WTC11 (cell line): ENCODE results near the gene LRSAM1. TPM values are rescaled to one million over a fixed set of nuclear protein-coding genes. Genes with fewer than 3 reads are reported as not detected.

Source experiments
- ATAC-seq: fragments of 200-7000 bp; cut with Tn5 transposase; 2 replicates; pipeline ENCODE4 v1.10.0; 2021; ENCODE audit warnings: mild to moderate bottlenecking, moderate library complexity
- CTCF ChIA-PET: fragments of 300-600 bp; sonication (Branson Sonifier 250); formaldehyde crosslinking; loops from one replicate; lab custom pipeline; 2021; ENCODE audit warnings: antibody characterized with exemption; lab: Charles Lee
- POLR2A ChIA-PET: fragments of 350-600 bp; sonication (Branson Sonifier 250); formaldehyde crosslinking; loops from one replicate; lab custom pipeline; 2021; ENCODE audit warnings: antibody characterized with exemption; lab: Charles Lee
- DNase-seq: peaks from one replicate; pipeline ENCODE4 v3.0.0; 2021; ENCODE audit warnings: low spot score
- H3K27ac Mint-ChIP-seq: 2 replicates; pipeline ENCODE4 v1.8.0; 2021; ENCODE audit warnings: mixed read lengths
- H3K27me3 Mint-ChIP-seq: 2 replicates; pipeline ENCODE4 v1.8.0; 2021; ENCODE audit warnings: low read depth, mild to moderate bottlenecking, moderate library complexity, mixed read lengths
- H3K36me3 Mint-ChIP-seq: 2 replicates; pipeline ENCODE4 v1.8.0; 2021; ENCODE audit warnings: mixed read lengths
- H3K4me1 Mint-ChIP-seq: 2 replicates; pipeline ENCODE4 v1.8.0; 2022; ENCODE audit warnings: mixed read lengths
- H3K4me3 Mint-ChIP-seq: 2 replicates; pipeline ENCODE4 v1.8.0; 2021; ENCODE audit warnings: mild to moderate bottlenecking, moderate library complexity, mixed read lengths
- H3K9me3 Mint-ChIP-seq: 2 replicates; pipeline ENCODE4 v1.8.0; 2021; ENCODE audit warnings: mixed read lengths
- ATF3 ChIP-seq: sonication (generic); formaldehyde crosslinking; conservative IDR thresholded peaks from 2 replicates; pipeline ENCODE4 v1.8.1; 2022; ENCODE audit warnings: mild to moderate bottlenecking, missing genetic modification reagents
- CBFB ChIP-seq: sonication (generic); formaldehyde crosslinking; IDR thresholded peaks from 2 replicates; pipeline ENCODE4 v1.8.1; 2022; ENCODE audit warnings: mild to moderate bottlenecking, low read depth, missing genetic modification reagents
- CDX4 ChIP-seq: fragments of 250-450 bp; sonication (Bioruptor Pico); IDR thresholded peaks from 2 replicates; pipeline ENCODE4 v1.9.0; 2021; ENCODE audit warnings: moderate library complexity, mild to moderate bottlenecking, inconsistent platforms, borderline replicate concordance
- CREB1 ChIP-seq: sonication (generic); formaldehyde crosslinking; IDR thresholded peaks from 2 replicates; pipeline ENCODE4 v1.8.0; 2023; ENCODE audit warnings: mild to moderate bottlenecking, missing genetic modification reagents
- CTCF ChIP-seq: fragments of 200-600 bp; IDR thresholded peaks from 2 replicates; pipeline ENCODE4 v1.8.0; 2022; ENCODE audit warnings: antibody characterized with exemption
- E2F1 ChIP-seq: sonication (generic); formaldehyde crosslinking; IDR thresholded peaks from 2 replicates; pipeline ENCODE4 v1.8.0; 2022; ENCODE audit warnings: mild to moderate bottlenecking, missing genetic modification reagents
- FOXP4 ChIP-seq: sonication (generic); formaldehyde crosslinking; IDR thresholded peaks from 2 replicates; pipeline ENCODE4 v1.8.0; 2022; ENCODE audit warnings: mild to moderate bottlenecking, missing genetic modification reagents
- GABPB1 ChIP-seq: sonication (generic); formaldehyde crosslinking; IDR thresholded peaks from 2 replicates; pipeline ENCODE4 v1.8.1; 2023; ENCODE audit warnings: mild to moderate bottlenecking, missing genetic modification reagents
- HMGXB4 ChIP-seq: sonication (generic); formaldehyde crosslinking; IDR thresholded peaks from 2 replicates; pipeline ENCODE4 v1.8.1; 2023; ENCODE audit warnings: mild to moderate bottlenecking, moderate library complexity, missing genetic modification reagents
- IRF1 ChIP-seq: sonication (generic); formaldehyde crosslinking; IDR thresholded peaks from 2 replicates; pipeline ENCODE4 v1.8.0; 2023; ENCODE audit warnings: missing genetic modification reagents
- NFE2L1 ChIP-seq: sonication (generic); formaldehyde crosslinking; IDR thresholded peaks from 2 replicates; pipeline ENCODE4 v1.8.1; 2023; ENCODE audit warnings: missing genetic modification reagents
- NFYB ChIP-seq: sonication (generic); formaldehyde crosslinking; conservative IDR thresholded peaks from 2 replicates; pipeline ENCODE4 v1.8.0; 2022; ENCODE audit warnings: low read depth, missing genetic modification reagents
- NR2C2 ChIP-seq: sonication (generic); formaldehyde crosslinking; IDR thresholded peaks from 2 replicates; pipeline ENCODE4 v1.8.0; 2022; ENCODE audit warnings: mild to moderate bottlenecking, missing genetic modification reagents
- SP1 ChIP-seq: sonication (generic); formaldehyde crosslinking; conservative IDR thresholded peaks from 2 replicates; pipeline ENCODE4 v1.8.1; 2022; ENCODE audit warnings: missing genetic modification reagents
- TCF7 ChIP-seq: sonication (generic); formaldehyde crosslinking; IDR thresholded peaks from 2 replicates; pipeline ENCODE4 v1.8.0; 2022; ENCODE audit warnings: mild to moderate bottlenecking, low read depth, missing genetic modification reagents, moderate library complexity
- USF1 ChIP-seq: sonication (generic); formaldehyde crosslinking; IDR thresholded peaks from 2 replicates; pipeline ENCODE4 v1.8.0; 2022; ENCODE audit warnings: mild to moderate bottlenecking, missing genetic modification reagents
- ZNF317 ChIP-seq: sonication (generic); formaldehyde crosslinking; IDR thresholded peaks from 2 replicates; pipeline ENCODE4 v1.8.1; 2023; ENCODE audit warnings: low read depth, mild to moderate bottlenecking, moderate library complexity, missing genetic modification reagents, borderline replicate concordance
- ZNF396 ChIP-seq: fragments of 250-450 bp; sonication (Bioruptor Pico); IDR thresholded peaks from 2 replicates; pipeline ENCODE4 v1.8.0; 2021; ENCODE audit warnings: mild to moderate bottlenecking, moderate library complexity, borderline replicate concordance
- ZNF416 ChIP-seq: fragments of 250-450 bp; sonication (Bioruptor Pico); IDR thresholded peaks from 2 replicates; pipeline ENCODE4 v1.9.0; 2021; ENCODE audit warnings: mild to moderate bottlenecking, inconsistent platforms
- ZNF423 ChIP-seq: fragments of 250-450 bp; sonication (Bioruptor Pico); IDR thresholded peaks from 2 replicates; pipeline ENCODE4 v2.1.2; 2022; ENCODE audit warnings: mild to moderate bottlenecking, moderate library complexity
- ZNF671 ChIP-seq: fragments of 250-450 bp; sonication (Bioruptor Pico); IDR thresholded peaks from 2 replicates; pipeline ENCODE4 v1.8.0; 2021; ENCODE audit warnings: mild to moderate bottlenecking
- total RNA-seq: library from RNA; stranded (reverse); gene quantifications from 3 replicates; pipeline ENCODE4 v1.2.3, GENCODE V29; 2021

Gene LRSAM1
- total RNA-seq, 1 experiment from 2014 or later, result 32.4 TPM

GRCh38 chr9:127506117-127506813, 55.0 kb downstream of the LRSAM1 start (continued):
- TF ChIP-seq NFYB (CRISPR knock-in tag) (no peak), ZNF416 (CRISPR knock-in tag) (no peak), CREB1 (CRISPR knock-in tag) (no peak), GABPB1 (CRISPR knock-in tag) (no peak), SP1 (no peak), CBFB (CRISPR knock-in tag) (no peak), CDX4 (CRISPR knock-in tag) (no peak), CTCF (no peak), ZNF317 (no peak), NR2C2 (CRISPR knock-in tag) (no peak), E2F1 (no peak)
- TF ChIP-seq, all 79 proteins: peak for 0

GRCh38 chr9:127506814-127507750, 55.8 kb downstream of the LRSAM1 start:
- no peaks in the 10 kb centered on the region for H3K27me3 Mint-ChIP-seq
- DNase-seq (no peak), ATAC-seq (no peak)
- H3K36me3 Mint-ChIP-seq, result peaks cover 4% of the 10 kb centered on the region; the same call in 1 of the 2 replicates
- H3K9me3 Mint-ChIP-seq, result no peaks in the 10 kb centered on the region
- peaks cover 7% of the 10 kb centered on the region for H3K4me1 Mint-ChIP-seq
- H3K27ac Mint-ChIP-seq, result no peak overlapping the region
- H3K4me3 Mint-ChIP-seq, result no peak overlapping the region
- no peak for TF ChIP-seq ZNF423
- CTCF ChIA-PET, result interaction anchor here (0.9 to 3.9 kb wide), 13 partner anchors 14 to 240 kb away, joined by 3 to 44 read pairs (median 5); partner anchors contain the start of gene TOR2A
- POLR2A ChIA-PET, result no interaction called here

GRCh38 chr9:127507751-127508648, 56.7 kb downstream of the LRSAM1 start:
- Mint-ChIP-seq H3K9me3 (no peaks in the 10 kb centered on the region), H3K4me1 (peaks cover 10% of the 10 kb centered on the region), H3K27ac (no peak overlapping the region), H3K36me3 (peaks cover 4% of the 10 kb centered on the region; the same call in 1 of the 2 replicates), H3K4me3 (no peak overlapping the region), H3K27me3 (no peaks in the 10 kb centered on the region)
- ChIA-PET CTCF (interaction anchor here (0.9 to 1.8 kb wide), 9 partner anchors 13 to 239 kb away, joined by 3 to 6 read pairs (median 4); partner anchors contain the start of gene TOR2A), POLR2A (no interaction called here)
- ATAC-seq, result no peak
- no peak for DNase-seq
- TF ChIP-seq ATF3 (CRISPR knock-in tag), result no peak
- TF ChIP-seq TCF7 (CRISPR knock-in tag), result no peak
- TF ChIP-seq FOXP4 (CRISPR knock-in tag), result no peak
- TF ChIP-seq IRF1, result no peak
- TF ChIP-seq ZNF671 (CRISPR knock-in tag), result no peak
- TF ChIP-seq NFE2L1 (CRISPR knock-in tag), result no peak
- TF ChIP-seq ZNF396, result no peak
- TF ChIP-seq HMGXB4, result no peak
- no peak for TF ChIP-seq USF1 (CRISPR knock-in tag)
